Measurements from ENCODE around the gene CCDC154. TPM values are rescaled to one million over a fixed set of nuclear protein-coding genes. Genes with fewer than 3 reads are reported as not detected.

CCDC154 gene
- total RNA-seq, 1 donor from 2014 or later = under 0.01 TPM

- Histone ChIP-seq H3K4me3 (ENCODE audit: low read length in 3 of 3) (no peak overlapping the region), H3K9me3 (ENCODE audit: control insufficient read depth in 3 of 3, low read length in 3 of 3) (no peaks in the 10 kb centered on the region), H3K27ac (ENCODE audit: low read depth, low read length) (no peak overlapping the region), H3K4me1 (ENCODE audit: control insufficient read depth in 3 of 3, insufficient read depth in 3 of 3, low read length in 3 of 3) (peaks cover 0 to 5% (median 0%) of the 10 kb centered on the region in 3 donors), H3K36me3 (ENCODE audit: control insufficient read depth in 3 of 3, insufficient read depth in 3 of 3, low read length in 3 of 3) (no peaks in the 10 kb centered on the region), H3K27me3 (ENCODE audit: control insufficient read depth in 3 of 3, insufficient read depth in 3 of 3, low read length in 3 of 3) (peaks cover 0 to 12% (median 3%) of the 10 kb centered on the region in 3 donors), H3K9ac (ENCODE audit: low read depth in 1 of 3, low read length in 3 of 3) (no peak overlapping the region)
These were observed 17.5 kb downstream of the CCDC154 start for GRCh38 chr16:1426734-1427471.

- Histone ChIP-seq H3K27ac (ENCODE audit: low read depth, low read length) (no peak overlapping the region), H3K27me3 (ENCODE audit: control insufficient read depth in 3 of 3, insufficient read depth in 3 of 3, low read length in 3 of 3) (peaks cover 0 to 8% (median 3%) of the 10 kb centered on the region in 3 donors), H3K36me3 (ENCODE audit: control insufficient read depth in 3 of 3, insufficient read depth in 3 of 3, low read length in 3 of 3) (no peaks in the 10 kb centered on the region), H3K4me3 (ENCODE audit: low read length in 3 of 3) (no peak overlapping the region), H3K9me3 (ENCODE audit: control insufficient read depth in 3 of 3, low read length in 3 of 3) (no peaks in the 10 kb centered on the region), H3K4me1 (ENCODE audit: control insufficient read depth in 3 of 3, insufficient read depth in 3 of 3, low read length in 3 of 3) (peaks cover 2 to 10% (median 3%) of the 10 kb centered on the region in 3 donors), H3K9ac (ENCODE audit: low read depth in 1 of 3, low read length in 3 of 3) (peak overlapping the region in 1 of 3 donors; percentile 16)
These were observed 18.6 kb downstream of the CCDC154 start for GRCh38 chr16:1425616-1426370.

GRCh38 chr16:1424028-1424427 is 20.3 kb downstream of the CCDC154 start:
- Histone ChIP-seq H3K4me3 (ENCODE audit: low read length in 3 of 3) (no peak overlapping the region), H3K27ac (ENCODE audit: low read depth, low read length) (no peak overlapping the region), H3K36me3 (ENCODE audit: control insufficient read depth in 3 of 3, insufficient read depth in 3 of 3, low read length in 3 of 3) (no peaks in the 10 kb centered on the region), H3K27me3 (ENCODE audit: control insufficient read depth in 3 of 3, insufficient read depth in 3 of 3, low read length in 3 of 3) (no peaks in the 10 kb centered on the region), H3K4me1 (ENCODE audit: control insufficient read depth in 3 of 3, insufficient read depth in 3 of 3, low read length in 3 of 3) (peaks cover 11 to 24% (median 15%) of the 10 kb centered on the region in 3 donors), H3K9me3 (ENCODE audit: control insufficient read depth in 3 of 3, low read length in 3 of 3) (no peaks in the 10 kb centered on the region), H3K9ac (ENCODE audit: low read depth in 1 of 3, low read length in 3 of 3) (no peak overlapping the region)

- Histone ChIP-seq H3K27ac (ENCODE audit: low read depth, low read length) (peak overlapping the region; percentile 90), H3K9me3 (ENCODE audit: control insufficient read depth in 3 of 3, low read length in 3 of 3) (no peaks in the 10 kb centered on the region), H3K4me1 (ENCODE audit: control insufficient read depth in 3 of 3, insufficient read depth in 3 of 3, low read length in 3 of 3) (peaks cover 15 to 31% (median 18%) of the 10 kb centered on the region in 3 donors), H3K9ac (ENCODE audit: low read depth in 1 of 3, low read length in 3 of 3) (no peak overlapping the region), H3K36me3 (ENCODE audit: control insufficient read depth in 3 of 3, insufficient read depth in 3 of 3, low read length in 3 of 3) (peaks cover 0 to 3% (median 2%) of the 10 kb centered on the region in 3 donors), H3K4me3 (ENCODE audit: low read length in 3 of 3) (no peak overlapping the region), H3K27me3 (ENCODE audit: control insufficient read depth in 3 of 3, insufficient read depth in 3 of 3, low read length in 3 of 3) (no peaks in the 10 kb centered on the region)
These were observed 22.3 kb downstream of the CCDC154 start for GRCh38 chr16:1422076-1422475.

GRCh38 chr16:1420111-1420539 is 24.2 kb downstream of the CCDC154 start:
- peaks cover 0 to 3% (median 2%) of the 10 kb centered on the region in 3 donors for H3K36me3 ChIP-seq (ENCODE audit: control insufficient read depth in 3 of 3, insufficient read depth in 3 of 3, low read length in 3 of 3)
- H3K9ac ChIP-seq (ENCODE audit: low read depth in 1 of 3, low read length in 3 of 3) = peak overlapping the region; percentile 90 to 97 (median 95)
- peak overlapping the region; percentile 90 for H3K27ac ChIP-seq (ENCODE audit: low read depth, low read length)
- peak overlapping the region; percentile 96 to 99 (median 98) for H3K4me3 ChIP-seq (ENCODE audit: low read length in 3 of 3)
- peaks cover 15 to 31% (median 18%) of the 10 kb centered on the region in 3 donors for H3K4me1 ChIP-seq (ENCODE audit: control insufficient read depth in 3 of 3, insufficient read depth in 3 of 3, low read length in 3 of 3)
- H3K9me3 ChIP-seq (ENCODE audit: control insufficient read depth in 3 of 3, low read length in 3 of 3) = no peaks in the 10 kb centered on the region
- no peaks in the 10 kb centered on the region for H3K27me3 ChIP-seq (ENCODE audit: control insufficient read depth in 3 of 3, insufficient read depth in 3 of 3, low read length in 3 of 3)

GRCh38 chr16:1416521-1416941 is 27.8 kb downstream of the CCDC154 start:
- peaks cover 0 to 9% (median 4%) of the 10 kb centered on the region in 3 donors for H3K36me3 ChIP-seq (ENCODE audit: control insufficient read depth in 3 of 3, insufficient read depth in 3 of 3, low read length in 3 of 3)
- no peak overlapping the region for H3K9ac ChIP-seq (ENCODE audit: low read depth in 1 of 3, low read length in 3 of 3)
- no peaks in the 10 kb centered on the region for H3K9me3 ChIP-seq (ENCODE audit: control insufficient read depth in 3 of 3, low read length in 3 of 3)
- H3K4me1 ChIP-seq (ENCODE audit: control insufficient read depth in 3 of 3, insufficient read depth in 3 of 3, low read length in 3 of 3) = peaks cover 15 to 39% (median 23%) of the 10 kb centered on the region in 3 donors
- H3K4me3 ChIP-seq (ENCODE audit: low read length in 3 of 3) = no peak overlapping the region
- H3K27ac ChIP-seq (ENCODE audit: low read depth, low read length) = no peak overlapping the region
- H3K27me3 ChIP-seq (ENCODE audit: control insufficient read depth in 3 of 3, insufficient read depth in 3 of 3, low read length in 3 of 3) = no peaks in the 10 kb centered on the region

- no peaks in the 10 kb centered on the region for H3K27me3 ChIP-seq (ENCODE audit: control insufficient read depth in 3 of 3, insufficient read depth in 3 of 3, low read length in 3 of 3)
- peak within 1 kb of the TSS; percentile 80 to 89 (median 88) for H3K9ac ChIP-seq (ENCODE audit: low read depth in 1 of 3, low read length in 3 of 3)
- peaks cover 3 to 13% (median 4%) of the 10 kb centered on the region in 3 donors for H3K36me3 ChIP-seq (ENCODE audit: control insufficient read depth in 3 of 3, insufficient read depth in 3 of 3, low read length in 3 of 3)
- H3K4me3 ChIP-seq (ENCODE audit: low read length in 3 of 3) = peak within 1 kb of the TSS; percentile 74 to 84 (median 83)
- H3K4me1 ChIP-seq (ENCODE audit: control insufficient read depth in 3 of 3, insufficient read depth in 3 of 3, low read length in 3 of 3) = peaks cover 4 to 28% (median 16%) of the 10 kb centered on the region in 3 donors
- no peaks in the 10 kb centered on the region for H3K9me3 ChIP-seq (ENCODE audit: control insufficient read depth in 3 of 3, low read length in 3 of 3)
- peak within 1 kb of the TSS; percentile 70 for H3K27ac ChIP-seq (ENCODE audit: low read depth, low read length)
These were observed 29.7 kb downstream of the CCDC154 start, which contains the start of gene UNKL for GRCh38 chr16:1414532-1415260. TSS of gene UNKL (minus strand) at chr16:1414704. CDS start at chr16:1414691, 13 bp downstream.

- H3K36me3 ChIP-seq (ENCODE audit: control insufficient read depth in 3 of 3, insufficient read depth in 3 of 3, low read length in 3 of 3) = peaks cover 3 to 16% (median 4%) of the 10 kb centered on the region in 3 donors
- H3K27me3 ChIP-seq (ENCODE audit: control insufficient read depth in 3 of 3, insufficient read depth in 3 of 3, low read length in 3 of 3) = no peaks in the 10 kb centered on the region
- H3K9ac ChIP-seq (ENCODE audit: low read depth in 1 of 3, low read length in 3 of 3) = peak overlapping the region; percentile 80 to 89 (median 88)
- peak overlapping the region; percentile 70 for H3K27ac ChIP-seq (ENCODE audit: low read depth, low read length)
- H3K4me1 ChIP-seq (ENCODE audit: control insufficient read depth in 3 of 3, insufficient read depth in 3 of 3, low read length in 3 of 3) = peaks cover 0 to 20% (median 12%) of the 10 kb centered on the region in 3 donors
- peak overlapping the region; percentile 74 to 84 (median 83) for H3K4me3 ChIP-seq (ENCODE audit: low read length in 3 of 3)
- no peaks in the 10 kb centered on the region for H3K9me3 ChIP-seq (ENCODE audit: control insufficient read depth in 3 of 3, low read length in 3 of 3)
These were observed 30.4 kb downstream of the CCDC154 start for GRCh38 chr16:1413684-1414531.

- H3K27ac ChIP-seq (ENCODE audit: low read depth, low read length) = no peak overlapping the region
- H3K27me3 ChIP-seq (ENCODE audit: control insufficient read depth in 3 of 3, insufficient read depth in 3 of 3, low read length in 3 of 3) = no peaks in the 10 kb centered on the region
- H3K9ac ChIP-seq (ENCODE audit: low read depth in 1 of 3, low read length in 3 of 3) = no peak overlapping the region
- H3K4me1 ChIP-seq (ENCODE audit: control insufficient read depth in 3 of 3, insufficient read depth in 3 of 3, low read length in 3 of 3) = peaks cover 5 to 21% (median 12%) of the 10 kb centered on the region in 3 donors
- H3K36me3 ChIP-seq (ENCODE audit: control insufficient read depth in 3 of 3, insufficient read depth in 3 of 3, low read length in 3 of 3) = peaks cover 2 to 14% (median 3%) of the 10 kb centered on the region in 3 donors
- no peak overlapping the region for H3K4me3 ChIP-seq (ENCODE audit: low read length in 3 of 3)
- H3K9me3 ChIP-seq (ENCODE audit: control insufficient read depth in 3 of 3, low read length in 3 of 3) = no peaks in the 10 kb centered on the region
These were observed 31.5 kb downstream of the CCDC154 start for GRCh38 chr16:1412847-1413246.
